Measurements from ENCODE around the gene CTSW.

- TF ChIP-seq CTCF (IDR thresholded peaks at IDR 0.05; ENCODE audit: low read length) = peak; percentile 93
- TF ChIP-seq EZH2 (IDR thresholded peaks at IDR 0.05; ENCODE audit: borderline replicate concordance, low read length) = no peak
Observed at GRCh38 chr11:65860278-65861164, 19.1 kb upstream of the CTSW start, which contains the start of gene MUS81.

Measured in OCI-LY1 (cell line).